ENCODE data around the gene CD274.

Gene CD274

DNA sequence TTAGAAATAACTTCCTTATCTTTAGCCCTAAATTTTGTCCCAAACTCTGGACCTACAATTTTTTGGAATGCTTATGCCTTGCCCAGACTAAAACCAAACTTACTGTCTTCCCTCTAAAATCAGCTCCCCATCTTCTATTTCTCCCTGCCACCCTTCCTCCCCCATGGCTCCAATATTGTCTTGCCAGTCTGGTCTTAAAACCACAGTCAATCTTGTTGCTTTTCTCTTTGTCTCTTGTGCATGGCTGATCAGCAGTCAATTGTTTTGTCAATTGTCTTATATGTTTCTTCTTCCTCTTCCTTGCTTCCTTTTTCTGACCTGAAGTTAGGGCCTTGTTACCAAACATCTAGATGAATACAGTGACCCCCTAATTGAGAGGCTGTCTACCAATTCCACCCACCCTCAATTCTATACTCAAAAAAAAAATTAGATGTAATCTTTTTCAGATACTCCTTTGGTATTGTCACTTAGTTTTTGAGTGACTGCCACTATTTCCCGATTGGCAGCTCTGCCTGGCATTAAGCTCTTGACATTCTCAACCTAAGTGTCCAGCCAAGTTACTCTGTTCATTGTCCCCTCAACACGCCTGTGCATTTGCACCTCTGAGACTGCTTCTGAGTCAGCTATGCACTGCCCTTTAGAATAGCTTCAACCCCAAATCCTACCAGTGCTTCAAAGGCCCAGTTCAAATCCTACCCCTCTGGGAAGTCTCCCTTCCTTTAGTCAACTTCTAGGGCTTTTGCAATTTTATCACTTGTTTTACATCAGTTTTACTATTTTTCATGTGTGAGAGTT, 62.5 kb downstream of the CD274 start:
- DNase-seq (ENCODE audit: extremely low read depth, insufficient read length): no peak
- no peaks in the 10 kb centered on the region for H3K27me3 ChIP-seq (replicated peaks; ENCODE audit: control insufficient read depth, insufficient read depth, low read length)
- TF ChIP-seq, protein P1, sequence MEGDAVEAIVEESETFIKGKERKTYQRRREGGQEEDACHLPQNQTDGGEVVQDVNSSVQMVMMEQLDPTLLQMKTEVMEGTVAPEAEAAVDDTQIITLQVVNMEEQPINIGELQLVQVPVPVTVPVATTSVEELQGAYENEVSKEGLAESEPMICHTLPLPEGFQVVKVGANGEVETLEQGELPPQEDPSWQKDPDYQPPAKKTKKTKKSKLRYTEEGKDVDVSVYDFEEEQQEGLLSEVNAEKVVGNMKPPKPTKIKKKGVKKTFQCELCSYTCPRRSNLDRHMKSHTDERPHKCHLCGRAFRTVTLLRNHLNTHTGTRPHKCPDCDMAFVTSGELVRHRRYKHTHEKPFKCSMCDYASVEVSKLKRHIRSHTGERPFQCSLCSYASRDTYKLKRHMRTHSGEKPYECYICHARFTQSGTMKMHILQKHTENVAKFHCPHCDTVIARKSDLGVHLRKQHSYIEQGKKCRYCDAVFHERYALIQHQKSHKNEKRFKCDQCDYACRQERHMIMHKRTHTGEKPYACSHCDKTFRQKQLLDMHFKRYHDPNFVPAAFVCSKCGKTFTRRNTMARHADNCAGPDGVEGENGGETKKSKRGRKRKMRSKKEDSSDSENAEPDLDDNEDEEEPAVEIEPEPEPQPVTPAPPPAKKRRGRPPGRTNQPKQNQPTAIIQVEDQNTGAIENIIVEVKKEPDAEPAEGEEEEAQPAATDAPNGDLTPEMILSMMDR (IDR thresholded peaks at IDR 0.05; ENCODE audit: insufficient read depth, low read length, poor library complexity, severe bottlenecking): no peak
- H3K36me3 ChIP-seq (ENCODE audit: control insufficient read depth, insufficient read depth, low read length): peaks cover 1% of the 10 kb centered on the region
- H3K4me3 ChIP-seq (replicated peaks; ENCODE audit: low read depth, low read length): peak overlapping the region; percentile 49

DNA sequence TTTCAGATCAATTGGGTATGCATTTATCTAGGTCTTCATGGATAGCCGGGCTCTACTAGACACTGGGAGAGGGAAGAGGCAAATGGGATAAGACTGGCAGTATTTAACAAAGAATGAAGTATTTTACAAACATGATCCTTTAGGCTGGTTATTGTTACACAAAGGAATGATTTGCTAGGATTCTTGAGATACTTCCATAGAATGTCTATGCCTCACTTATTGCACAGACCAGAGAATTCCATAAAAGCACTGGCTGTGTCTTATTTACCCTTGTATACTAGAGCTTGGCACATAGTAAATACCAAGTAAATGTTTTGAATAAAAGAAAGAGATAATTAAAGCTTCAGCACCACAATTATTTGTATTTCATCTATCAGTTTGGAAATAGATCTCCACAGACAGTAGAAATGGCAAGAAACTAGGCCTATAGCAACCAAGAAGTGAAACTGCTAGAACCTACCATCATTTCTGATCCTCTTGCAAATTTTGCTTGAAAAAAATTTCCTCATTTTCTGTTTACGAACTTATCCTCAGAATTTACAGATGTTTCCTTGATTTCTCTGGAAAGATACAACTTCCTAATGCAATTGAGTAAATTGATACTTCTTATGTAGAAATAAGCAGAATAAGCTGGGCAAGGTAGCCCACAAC, 63.7 kb downstream of the CD274 start:
- Histone ChIP-seq H3K4me3 (replicated peaks; ENCODE audit: low read depth, low read length) (no peak overlapping the region), H3K36me3 (ENCODE audit: control insufficient read depth, insufficient read depth, low read length) (peaks cover 1% of the 10 kb centered on the region), H3K27me3 (replicated peaks; ENCODE audit: control insufficient read depth, insufficient read depth, low read length) (no peaks in the 10 kb centered on the region)
- TF ChIP-seq, protein P1 (IDR thresholded peaks at IDR 0.05; ENCODE audit: insufficient read depth, low read length, poor library complexity, severe bottlenecking): no peak
- DNase-seq (ENCODE audit: extremely low read depth, insufficient read length): no peak

DNA sequence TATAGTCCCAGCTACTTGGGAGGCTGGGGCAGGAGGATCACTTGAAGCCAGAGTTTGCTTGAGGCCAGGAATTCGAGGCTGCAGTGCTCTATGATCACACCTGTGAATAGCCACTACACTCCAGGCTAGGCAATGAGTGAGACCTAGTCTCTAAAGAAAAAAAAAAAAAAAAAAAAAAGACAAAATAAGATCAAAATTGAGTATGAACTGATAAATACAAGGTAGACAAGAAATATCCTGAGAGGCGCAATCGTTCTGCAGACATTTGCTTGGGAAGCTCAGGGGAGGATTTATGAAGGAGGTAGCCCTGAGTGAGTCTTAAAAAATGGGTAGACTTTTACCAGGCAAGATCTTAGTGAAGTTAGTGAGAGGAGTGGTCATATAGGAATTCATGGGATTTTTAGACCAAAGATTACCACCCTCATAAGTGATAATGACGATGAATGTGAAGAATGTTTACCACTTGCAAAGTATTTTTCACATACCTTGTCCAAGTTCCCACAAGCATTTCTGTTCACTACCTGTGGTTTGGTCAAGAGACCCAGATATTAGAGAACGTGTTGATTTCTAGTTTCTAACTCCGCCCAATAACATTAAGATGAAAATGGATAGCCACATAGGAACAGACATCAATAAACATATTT, 64.4 kb downstream of the CD274 start:
- Histone ChIP-seq H3K27me3 (replicated peaks; ENCODE audit: control insufficient read depth, insufficient read depth, low read length) (no peaks in the 10 kb centered on the region), H3K36me3 (ENCODE audit: control insufficient read depth, insufficient read depth, low read length) (peaks cover 1% of the 10 kb centered on the region), H3K4me3 (replicated peaks; ENCODE audit: low read depth, low read length) (no peak overlapping the region)
- DNase-seq (ENCODE audit: extremely low read depth, insufficient read length): no peak
- TF ChIP-seq, protein P1 (IDR thresholded peaks at IDR 0.05; ENCODE audit: insufficient read depth, low read length, poor library complexity, severe bottlenecking): no peak

DNA sequence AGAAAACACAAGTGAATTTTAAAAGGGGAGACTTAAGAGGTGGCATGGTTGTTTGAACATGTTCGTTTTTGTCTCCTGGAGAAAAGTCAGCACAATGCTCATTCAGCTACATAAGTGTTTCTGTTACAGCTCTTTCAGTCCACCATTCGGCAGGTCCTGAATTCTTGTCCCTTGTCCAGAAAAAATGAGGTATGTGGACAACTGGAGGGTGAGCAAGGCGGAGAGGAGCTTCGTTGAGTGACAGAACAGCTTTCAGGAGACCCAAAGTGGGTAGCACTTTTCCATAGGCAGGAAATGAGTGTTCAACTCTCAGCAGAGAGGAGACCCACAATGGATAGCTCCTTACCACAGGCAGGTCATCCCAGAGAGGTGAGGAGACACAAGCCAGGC, 64.9 kb downstream of the CD274 start:
- no peak for DNase-seq (ENCODE audit: extremely low read depth, insufficient read length)
- H3K27me3 ChIP-seq (replicated peaks; ENCODE audit: control insufficient read depth, insufficient read depth, low read length): no peaks in the 10 kb centered on the region
- TF ChIP-seq, protein P1 (IDR thresholded peaks at IDR 0.05; ENCODE audit: insufficient read depth, low read length, poor library complexity, severe bottlenecking): no peak
- H3K4me3 ChIP-seq (replicated peaks; ENCODE audit: low read depth, low read length): no peak overlapping the region
- H3K36me3 ChIP-seq (ENCODE audit: control insufficient read depth, insufficient read depth, low read length): peaks cover 1% of the 10 kb centered on the region

DNA sequence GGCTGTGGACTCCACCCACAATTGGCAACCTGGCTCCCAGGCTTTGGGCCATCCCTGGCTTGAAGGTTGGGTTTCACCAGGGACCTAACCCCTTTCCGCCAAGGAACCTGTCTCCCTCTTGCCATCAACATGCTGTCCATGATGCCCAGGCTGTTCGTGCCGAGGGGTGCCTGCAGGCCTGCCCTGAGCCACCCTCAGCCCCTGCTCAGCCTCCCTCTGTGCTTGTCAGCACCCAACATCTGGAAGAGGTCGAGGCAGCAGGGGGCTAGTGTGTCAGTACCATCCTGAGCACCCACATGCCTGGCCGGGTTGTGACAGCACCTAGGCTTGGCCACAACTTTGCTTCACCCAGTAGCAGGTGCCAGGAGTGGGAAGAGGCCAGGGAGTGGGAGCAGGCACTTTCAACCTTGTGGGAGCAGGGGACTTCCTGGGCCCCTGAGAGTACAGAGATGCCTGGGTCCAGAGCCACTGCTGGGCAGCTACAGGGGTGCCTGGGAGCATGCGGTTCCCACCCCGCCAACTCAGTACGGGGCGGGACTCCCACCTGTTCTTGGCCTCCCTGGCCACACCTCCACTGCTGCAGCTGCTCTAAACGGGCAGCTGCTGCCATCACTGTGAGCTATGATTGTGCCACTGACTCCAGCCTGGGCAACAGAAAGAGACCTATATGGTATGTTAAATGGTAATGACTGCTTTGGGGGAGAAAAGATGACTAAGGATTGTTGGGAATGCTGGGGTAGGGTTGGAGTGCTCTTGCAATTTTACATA, 66.3 kb downstream of the CD274 start:
- no peak for DNase-seq (ENCODE audit: extremely low read depth, insufficient read length)
- H3K36me3 ChIP-seq (ENCODE audit: control insufficient read depth, insufficient read depth, low read length): peaks cover 1% of the 10 kb centered on the region
- TF ChIP-seq, protein P1 (IDR thresholded peaks at IDR 0.05; ENCODE audit: insufficient read depth, low read length, poor library complexity, severe bottlenecking): no peak
- H3K27me3 ChIP-seq (replicated peaks; ENCODE audit: control insufficient read depth, insufficient read depth, low read length): no peaks in the 10 kb centered on the region
- no peak overlapping the region for H3K4me3 ChIP-seq (replicated peaks; ENCODE audit: low read depth, low read length)
